A549 treated with AZD9567 at 1 μM for 4 hours (cell line): Measurements from ENCODE around the gene C12orf56. TPM values are rescaled to one million over a fixed set of nuclear protein-coding genes. Genes with fewer than 3 reads are reported as not detected.

Experiments
- total RNA-seq: library from RNA; stranded (reverse); fragments of 200-300 nt; extraction: Qiagen RNA extraction; gene quantifications from 5 replicates; pipeline ENCODE4 v1.2.3, GENCODE V29; 2022; ENCODE audit not compliant: insufficient read depth

The C12orf56 gene
- total RNA-seq, result 0.07 TPM in 1 of 5 replicates, not detected in the others

GRCh38 chr12:64390275-64390851, at the start of gene C12orf56:
TSS of gene C12orf56 (minus strand) at chr12:64390758. CDS start at chr12:64390565, 193 bp downstream.

GRCh38 chr12:64403707-64404469, 13.3 kb upstream of the C12orf56 start, which contains the start of gene XPOT:
TSS of gene XPOT (plus strand) at chr12:64404392. CDS start at chr12:64410036, 5,644 bp downstream.

GRCh38 chr12:64222009-64222765, 168.4 kb downstream of the C12orf56 start, which contains the start of gene KICS2:
TSS of gene KICS2 (minus strand) at chr12:64222296. CDS start at chr12:64222237, 59 bp downstream.

Other genes starting within 250 kb of the C12orf56 start
- gene KICS2, start 168.5 kb downstream of the C12orf56 start, total RNA-seq, result 8.0 to 8.8 TPM (median 8.1 TPM) in 5 replicates
- gene XPOT, start 13.6 kb upstream of the C12orf56 start, total RNA-seq, result 40.4 to 45.8 TPM (median 43.4 TPM) in 5 replicates
- gene TBK1, start 61.4 kb upstream of the C12orf56 start, total RNA-seq, result 20.3 to 24.6 TPM (median 23.5 TPM) in 5 replicates
- 20.1 to 32.3 TPM (median 21.6 TPM) in 5 replicates for gene RASSF3, start 219.7 kb upstream of the C12orf56 start, total RNA-seq